Ureter (tissue), 1 donor: ENCODE measurements around the gene FN3KRP. TPM values are rescaled to one million over a fixed set of nuclear protein-coding genes. Genes with fewer than 3 reads are reported as not detected.

Experiments used
- DNase-seq: peaks from one replicate; pipeline ENCODE4 v3.0.0-alpha.2; 2020; ENCODE audit warnings: low spot score
- total RNA-seq: library from RNA; stranded (reverse); gene quantifications from one replicate; pipeline ENCODE4 v1.2.4, GENCODE V29; 2023
- donor health status: DM: yes; HTN: yes; CAD: no.

The FN3KRP gene
- total RNA-seq, 1 donor from 2014 or later = 25.7 TPM

DNA sequence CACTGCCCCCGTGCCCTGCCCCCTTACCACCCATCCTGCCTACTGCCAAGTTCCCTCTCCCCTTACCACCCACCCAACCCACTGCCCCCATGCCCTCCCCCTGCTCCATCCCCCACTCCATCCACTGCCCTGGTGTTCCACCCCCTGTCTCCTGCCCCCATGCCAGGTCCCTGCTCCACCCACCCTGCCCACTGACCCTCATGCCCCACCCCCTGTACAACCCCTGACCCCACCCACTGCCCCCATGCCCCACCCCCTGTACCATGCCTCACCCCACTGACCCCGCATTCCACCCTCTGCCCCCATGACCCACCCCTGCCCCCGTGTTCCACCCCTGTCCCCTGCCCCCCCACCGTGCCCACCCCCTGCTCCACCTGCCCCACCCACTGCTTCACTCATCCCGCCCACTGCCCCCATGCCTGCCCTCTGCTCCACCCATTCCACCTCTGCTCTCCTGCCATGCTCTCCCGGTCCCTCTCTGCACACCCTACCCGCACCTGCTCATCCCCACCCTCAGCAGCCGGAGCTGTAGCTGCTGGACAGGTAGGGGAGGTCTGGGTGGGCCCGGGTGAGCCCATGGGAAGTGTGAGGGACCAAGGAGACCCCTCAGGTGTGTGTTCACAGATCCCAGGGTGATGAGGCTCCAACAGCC lies 7.4 kb upstream of the FN3KRP start:
- no peak for DNase-seq

GRCh38 chr17:82709676-82710498 lies 6.6 kb upstream of the FN3KRP start:
- no peak for DNase-seq

DNA sequence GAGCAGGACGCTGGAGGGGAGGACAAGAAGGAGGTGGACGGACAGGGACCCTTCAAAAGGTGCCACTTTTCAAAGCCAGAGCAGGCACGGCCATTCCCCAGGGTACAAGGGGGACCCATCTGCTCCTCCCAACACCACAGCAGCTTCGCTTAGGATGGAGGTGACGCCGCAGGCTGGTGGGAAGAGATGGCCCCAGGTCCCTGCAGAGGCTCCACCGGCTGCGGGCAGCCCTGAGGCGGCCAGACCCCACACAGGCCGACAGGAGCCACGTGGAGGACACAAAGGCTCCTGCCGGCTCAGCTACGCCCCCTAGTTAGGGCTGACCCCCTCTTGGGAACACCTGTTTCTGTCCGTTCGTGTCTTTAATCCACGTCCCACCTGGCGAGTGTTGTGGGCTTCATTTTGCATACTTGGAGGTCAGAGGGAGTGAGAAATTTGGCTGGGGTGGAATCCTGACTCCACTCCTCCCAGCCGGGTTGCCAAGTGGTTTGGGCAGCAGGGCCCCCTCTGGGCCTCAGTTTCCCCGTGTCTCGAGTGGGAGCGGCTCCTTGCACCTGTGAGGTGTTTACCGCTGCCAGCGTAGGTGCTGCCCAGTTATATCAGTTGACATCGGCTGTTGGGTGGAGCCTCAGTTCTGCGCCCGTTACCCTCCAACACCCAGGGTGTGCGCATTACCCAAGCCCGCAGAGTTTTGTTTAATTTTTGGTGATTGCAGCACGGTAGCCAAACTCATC lies 5.8 kb upstream of the FN3KRP start:
- DNase-seq = no peak

- DNase-seq = no peak
Measured at GRCh38 chr17:82713071-82713723, 3.3 kb upstream of the FN3KRP start.

- no peak for DNase-seq
Measured at GRCh38 chr17:82718986-82719685, 2.6 kb downstream of the FN3KRP start.

GRCh38 chr17:82720204-82720603 lies 3.7 kb downstream of the FN3KRP start:
- no peak for DNase-seq

DNA sequence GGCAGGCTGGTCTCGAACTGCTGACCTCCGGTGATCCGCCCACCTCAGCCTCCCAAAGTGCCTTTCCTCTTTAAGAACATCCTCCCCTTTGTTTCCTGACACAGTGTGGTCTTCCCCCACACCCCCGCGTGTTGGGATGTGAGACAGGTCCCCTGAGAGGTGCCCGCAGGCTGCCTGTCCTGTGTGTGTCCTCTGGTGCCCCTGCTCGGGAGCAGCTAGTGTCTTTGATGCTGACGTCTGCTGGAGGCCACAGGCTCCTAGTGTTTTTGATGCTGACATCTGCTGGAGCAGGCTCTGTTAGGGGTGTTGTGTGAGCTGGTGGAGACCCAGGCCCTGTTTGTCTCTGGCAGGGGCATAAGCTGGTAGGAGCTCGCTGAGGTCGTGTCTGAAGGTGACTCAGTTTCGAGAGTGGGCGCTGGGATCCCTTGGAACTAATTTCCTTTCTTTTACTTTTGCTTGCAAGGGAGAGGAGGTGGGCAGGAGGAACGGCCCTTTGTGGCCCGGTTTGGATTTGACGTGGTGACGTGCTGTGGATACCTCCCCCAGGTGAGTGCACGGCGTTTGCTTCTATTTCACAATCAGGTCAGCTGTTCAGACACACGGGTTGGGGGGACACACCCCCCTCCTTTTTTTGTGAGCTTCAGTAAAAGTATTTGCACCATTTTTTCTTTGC lies 6.0 kb downstream of the FN3KRP start:
- no peak for DNase-seq

DNA sequence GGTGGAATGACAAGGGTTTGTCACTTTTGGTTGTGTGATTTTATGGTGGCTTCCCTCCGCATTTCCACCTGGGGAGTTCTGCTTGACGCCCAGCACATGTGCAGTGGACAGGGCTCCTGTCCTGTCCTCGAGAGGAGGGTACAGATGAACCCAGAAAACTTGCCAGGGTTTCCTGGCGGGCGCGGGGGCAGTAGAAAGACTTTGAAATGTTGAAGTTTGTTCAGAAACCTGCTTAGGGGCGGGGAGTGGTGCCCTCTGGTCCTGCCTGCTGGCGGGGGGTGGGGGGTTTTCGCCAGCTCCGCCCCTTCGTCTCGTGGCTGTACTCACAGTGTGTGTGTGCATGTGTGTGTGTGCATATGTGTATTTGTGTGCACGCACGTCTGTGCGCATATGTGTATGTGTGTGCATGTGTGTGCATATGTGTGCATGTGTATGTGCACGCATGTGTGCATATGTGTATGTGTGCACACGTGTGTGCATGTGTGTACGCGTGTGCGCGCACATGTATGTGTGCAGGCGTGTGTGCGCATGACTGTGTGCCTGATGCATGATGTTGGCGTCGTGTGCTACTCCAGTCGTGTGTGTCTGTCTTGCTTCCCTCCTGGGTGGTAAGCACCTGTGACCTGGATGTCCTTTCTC lies 6.8 kb downstream of the FN3KRP start:
- no peak for DNase-seq

DNA sequence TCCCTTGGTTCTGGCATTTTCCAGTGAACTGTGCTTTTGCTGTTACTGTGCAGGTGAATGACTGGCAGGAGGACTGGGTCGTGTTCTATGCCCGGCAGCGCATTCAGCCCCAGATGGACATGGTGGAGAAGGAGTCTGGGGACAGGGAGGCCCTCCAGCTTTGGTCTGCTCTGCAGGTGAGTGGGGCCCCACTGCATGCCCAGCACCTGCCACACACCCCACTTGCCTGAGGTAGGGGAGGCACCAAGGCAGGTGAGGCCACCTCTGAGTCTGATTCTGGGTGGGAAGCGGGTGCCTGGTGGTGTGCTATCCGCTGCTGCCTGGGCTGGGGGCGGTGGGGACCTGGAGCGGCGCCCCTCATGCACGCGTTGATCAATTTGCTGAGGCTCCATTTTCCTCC lies 9.9 kb downstream of the FN3KRP start:
- no peak for DNase-seq

GRCh38 chr17:82729479-82730260 lies 13.2 kb downstream of the FN3KRP start:
- no peak for DNase-seq

GRCh38 chr17:82732118-82732743 lies 15.7 kb downstream of the FN3KRP start:
- no peak for DNase-seq

DNA sequence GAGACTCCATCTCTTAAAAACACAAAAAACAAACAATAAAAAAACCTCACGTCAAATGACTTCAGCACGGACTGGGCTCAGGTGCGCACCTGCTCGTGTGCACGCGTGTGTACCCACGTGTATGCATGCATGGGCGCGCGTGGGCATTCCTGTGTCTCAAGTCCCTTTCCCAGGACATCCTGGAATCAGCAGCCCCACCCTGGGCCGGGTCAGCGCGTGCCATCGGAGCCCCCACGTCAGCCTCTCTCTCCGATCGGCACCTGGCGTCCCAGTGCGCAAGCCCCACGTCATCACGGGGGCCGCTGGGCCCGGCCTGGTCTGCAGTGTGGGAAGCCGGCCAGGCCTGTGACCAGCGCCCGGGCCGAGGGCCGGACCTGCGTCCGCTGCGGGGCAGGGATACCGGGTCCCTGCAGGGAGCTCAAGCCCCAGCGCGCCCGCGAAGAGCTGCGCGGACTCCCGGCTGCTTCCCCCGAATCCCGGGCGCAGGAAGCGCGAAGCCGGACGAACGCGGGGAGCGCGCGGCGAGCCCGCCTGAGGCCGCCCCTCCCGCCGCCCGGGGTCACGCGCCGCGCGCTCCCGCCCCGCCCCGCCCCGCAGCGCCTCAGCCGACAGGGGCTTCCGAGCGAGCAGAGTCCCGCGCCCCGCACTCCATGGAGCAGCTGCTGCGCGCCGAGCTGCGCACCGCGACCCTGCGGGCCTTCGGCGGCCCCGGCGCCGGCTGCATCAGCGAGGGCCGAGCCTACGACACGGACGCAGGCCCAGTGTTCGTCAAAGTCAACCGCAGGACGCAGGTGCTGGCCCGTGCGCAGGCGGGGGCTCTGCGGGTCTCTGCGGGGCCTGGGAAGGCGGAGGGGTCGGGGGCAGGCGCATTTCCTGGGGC lies 18.7 kb downstream of the FN3KRP start, which contains the start of gene FN3K:
Gene FN3K, plus strand, starts transcription at position 629 of the 880 bp plus-strand sequence. Its CDS starts 22 bp downstream, at position 651.
- no peak for DNase-seq

GRCh38 chr17:82736511-82737185 lies 20.1 kb downstream of the FN3KRP start:
- DNase-seq = no peak

GRCh38 chr17:82737967-82738877 lies 21.7 kb downstream of the FN3KRP start:
- DNase-seq = no peak

GRCh38 chr17:82740906-82741759 lies 24.6 kb downstream of the FN3KRP start:
- DNase-seq = no peak
